Ureter (tissue), 1 donor: ENCODE measurements around the gene MYT1. TPM values are rescaled to one million over a fixed set of nuclear protein-coding genes. Genes with fewer than 3 reads are reported as not detected.

Source experiments
- DNase-seq: peaks from one replicate; pipeline ENCODE4 v3.0.0-alpha.2; 2020; ENCODE audit warnings: low spot score
- total RNA-seq: library from RNA; stranded (reverse); gene quantifications from one replicate; pipeline ENCODE4 v1.2.4, GENCODE V29; 2023
- donor health status: DM: yes; HTN: yes; CAD: no.

The MYT1 gene
- total RNA-seq, 1 donor from 2014 or later: 0.18 TPM

GRCh38 chr20:64214113-64214512 is 49.9 kb downstream of the MYT1 start:
- no peak for DNase-seq

- no peak for DNase-seq
These were observed 50.7 kb downstream of the MYT1 start for GRCh38 chr20:64214952-64215351.

GRCh38 chr20:64216036-64216435 is 51.8 kb downstream of the MYT1 start:
- no peak for DNase-seq

- DNase-seq: no peak
These were observed 52.7 kb downstream of the MYT1 start for GRCh38 chr20:64216910-64217309.

- no peak for DNase-seq
These were observed 53.4 kb downstream of the MYT1 start for GRCh38 chr20:64217539-64218221.

- no peak for DNase-seq
These were observed 55.0 kb downstream of the MYT1 start for GRCh38 chr20:64219202-64219601.

- no peak for DNase-seq
These were observed 55.5 kb downstream of the MYT1 start for GRCh38 chr20:64219730-64220129.

- DNase-seq: no peak
These were observed 56.2 kb downstream of the MYT1 start for GRCh38 chr20:64220420-64220819.

- DNase-seq: no peak
These were observed 56.8 kb downstream of the MYT1 start for GRCh38 chr20:64220891-64221527.

- peak; percentile 58 for DNase-seq
These were observed 58.1 kb downstream of the MYT1 start for GRCh38 chr20:64222291-64222735.

- no peak for DNase-seq
These were observed 58.7 kb downstream of the MYT1 start for GRCh38 chr20:64222851-64223525.

- DNase-seq: no peak
These were observed 59.3 kb downstream of the MYT1 start for GRCh38 chr20:64223526-64224067.

- no peak for DNase-seq
These were observed 60.3 kb downstream of the MYT1 start for GRCh38 chr20:64224351-64225170.

GRCh38 chr20:64225171-64225595 is 60.9 kb downstream of the MYT1 start:
- no peak for DNase-seq

GRCh38 chr20:64225828-64226598 is 61.8 kb downstream of the MYT1 start:
- DNase-seq: no peak

GRCh38 chr20:64226686-64227580 is 62.7 kb downstream of the MYT1 start:
- no peak for DNase-seq

- DNase-seq: no peak
These were observed 63.9 kb downstream of the MYT1 start for GRCh38 chr20:64228086-64228653.

GRCh38 chr20:64228751-64229506 is 64.7 kb downstream of the MYT1 start:
- no peak for DNase-seq
